ENCODE measurements around the gene LDLR.
A peak's percentile ranks its signal among the peaks of the same experiment; 100 is the strongest.

LDLR gene

DNA sequence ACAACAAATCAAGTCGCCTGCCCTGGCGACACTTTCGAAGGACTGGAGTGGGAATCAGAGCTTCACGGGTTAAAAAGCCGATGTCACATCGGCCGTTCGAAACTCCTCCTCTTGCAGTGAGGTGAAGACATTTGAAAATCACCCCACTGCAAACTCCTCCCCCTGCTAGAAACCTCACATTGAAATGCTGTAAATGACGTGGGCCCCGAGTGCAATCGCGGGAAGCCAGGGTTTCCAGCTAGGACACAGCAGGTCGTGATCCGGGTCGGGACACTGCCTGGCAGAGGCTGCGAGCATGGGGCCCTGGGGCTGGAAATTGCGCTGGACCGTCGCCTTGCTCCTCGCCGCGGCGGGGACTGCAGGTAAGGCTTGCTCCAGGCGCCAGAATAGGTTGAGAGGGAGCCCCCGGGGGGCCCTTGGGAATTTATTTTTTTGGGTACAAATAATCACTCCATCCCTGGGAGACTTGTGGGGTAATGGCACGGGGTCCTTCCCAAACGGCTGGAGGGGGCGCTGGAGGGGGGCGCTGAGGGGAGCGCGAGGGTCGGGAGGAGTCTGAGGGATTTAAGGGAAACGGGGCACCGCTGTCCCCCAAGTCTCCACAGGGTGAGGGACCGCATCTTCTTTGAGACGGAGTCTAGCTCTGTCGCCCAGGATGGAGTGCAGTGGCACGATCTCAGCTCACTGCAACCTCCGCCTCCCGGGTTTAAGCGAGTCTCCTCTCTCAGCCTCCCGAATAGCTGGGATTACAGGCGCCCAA is at the start of gene LDLR:
Gene LDLR, plus strand, starts transcription at position 210 of the 760 bp plus-strand sequence. Its CDS starts 86 bp downstream, at position 296.
- DNase-seq, result peak; percentile 68

DNA sequence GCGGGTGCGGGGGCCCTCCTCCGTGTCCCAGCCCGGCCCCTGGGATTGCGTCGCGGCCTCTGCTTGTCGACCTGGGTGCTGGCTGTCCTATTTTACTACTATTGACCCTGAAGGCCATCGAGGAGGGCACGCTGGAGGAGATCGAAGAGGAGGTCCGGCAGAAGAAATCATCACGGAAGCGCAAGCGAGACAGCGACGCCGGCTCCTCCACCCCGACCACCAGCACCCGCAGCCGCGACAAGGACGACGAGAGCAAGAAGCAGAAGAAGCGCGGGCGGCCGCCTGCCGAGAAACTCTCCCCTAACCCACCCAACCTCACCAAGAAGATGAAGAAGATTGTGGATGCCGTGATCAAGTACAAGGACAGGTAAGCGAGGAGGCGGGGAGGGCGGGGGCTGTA is 48.1 kb upstream of the LDLR start:
- DNase-seq, result no peak

DNA sequence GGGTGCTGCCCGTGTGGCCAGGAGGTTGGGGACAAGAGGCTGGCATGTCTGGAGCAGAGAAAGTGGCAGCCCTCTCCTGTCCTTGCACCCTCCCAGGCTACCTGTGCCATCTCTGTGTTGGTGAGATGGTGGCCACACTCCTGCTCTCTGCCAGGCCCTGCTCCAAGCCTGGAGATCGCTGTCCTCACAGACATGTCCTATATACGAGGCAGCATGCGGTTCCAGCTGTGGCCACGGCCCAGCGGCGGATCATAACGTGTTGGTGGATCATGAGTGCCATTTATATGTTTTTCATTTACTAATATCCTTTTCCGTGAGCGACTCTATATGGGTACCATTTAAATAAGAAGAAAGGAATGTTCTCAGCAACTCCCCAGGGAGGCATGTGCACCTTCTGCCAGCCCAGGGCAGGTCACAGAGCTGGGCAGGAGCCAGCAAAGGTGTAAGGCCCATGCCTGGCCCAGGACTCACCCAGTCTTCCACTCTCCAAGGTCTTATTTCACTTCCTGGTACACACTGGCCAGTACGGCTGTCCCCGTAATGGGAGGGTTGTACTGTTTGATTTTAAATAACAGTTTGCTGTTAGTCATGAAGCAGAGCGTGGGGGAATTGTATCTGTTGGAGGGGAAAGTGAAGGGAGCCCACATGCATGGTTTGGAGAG is 47.2 kb upstream of the LDLR start:
- DNase-seq, result no peak

DNA sequence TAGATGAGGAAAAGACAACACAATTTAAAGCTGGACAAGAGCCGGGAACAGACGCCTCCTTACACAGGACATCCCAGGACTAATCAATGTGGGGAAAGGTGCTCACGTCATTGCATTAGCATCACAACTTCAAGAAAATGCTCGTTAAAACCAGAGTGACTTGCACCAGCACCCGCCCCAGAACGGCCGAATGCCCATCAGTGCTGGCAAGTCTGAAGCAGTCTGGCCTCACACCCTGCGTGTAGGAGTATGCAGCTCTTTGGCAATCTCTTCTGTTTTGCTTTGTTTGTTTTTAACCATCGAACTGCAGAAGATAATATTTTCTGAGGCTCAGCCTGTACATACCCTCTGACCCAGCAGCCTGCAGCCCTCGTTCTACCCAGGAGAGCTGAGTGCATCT is 44.8 kb upstream of the LDLR start:
- no peak for DNase-seq

DNA sequence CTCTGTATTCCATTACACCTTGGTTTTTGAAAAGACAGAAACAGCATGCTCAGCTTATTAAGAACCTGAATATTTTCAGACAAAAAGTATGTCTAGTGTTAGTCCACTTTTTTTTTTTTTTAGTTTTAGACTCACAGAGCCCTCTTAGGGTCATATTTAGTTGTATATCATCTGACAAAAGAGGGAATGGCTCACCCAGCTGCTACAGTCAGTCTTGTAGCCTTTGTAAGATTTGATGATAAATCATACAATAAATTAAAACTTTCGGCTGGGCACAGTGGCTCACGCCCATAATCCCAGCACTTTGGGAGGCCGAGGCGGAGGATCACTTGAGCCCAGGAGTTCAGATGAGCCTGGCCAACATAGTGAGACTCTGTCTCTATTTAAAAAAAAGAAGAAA is 43.7 kb upstream of the LDLR start:
- DNase-seq, result no peak

DNA sequence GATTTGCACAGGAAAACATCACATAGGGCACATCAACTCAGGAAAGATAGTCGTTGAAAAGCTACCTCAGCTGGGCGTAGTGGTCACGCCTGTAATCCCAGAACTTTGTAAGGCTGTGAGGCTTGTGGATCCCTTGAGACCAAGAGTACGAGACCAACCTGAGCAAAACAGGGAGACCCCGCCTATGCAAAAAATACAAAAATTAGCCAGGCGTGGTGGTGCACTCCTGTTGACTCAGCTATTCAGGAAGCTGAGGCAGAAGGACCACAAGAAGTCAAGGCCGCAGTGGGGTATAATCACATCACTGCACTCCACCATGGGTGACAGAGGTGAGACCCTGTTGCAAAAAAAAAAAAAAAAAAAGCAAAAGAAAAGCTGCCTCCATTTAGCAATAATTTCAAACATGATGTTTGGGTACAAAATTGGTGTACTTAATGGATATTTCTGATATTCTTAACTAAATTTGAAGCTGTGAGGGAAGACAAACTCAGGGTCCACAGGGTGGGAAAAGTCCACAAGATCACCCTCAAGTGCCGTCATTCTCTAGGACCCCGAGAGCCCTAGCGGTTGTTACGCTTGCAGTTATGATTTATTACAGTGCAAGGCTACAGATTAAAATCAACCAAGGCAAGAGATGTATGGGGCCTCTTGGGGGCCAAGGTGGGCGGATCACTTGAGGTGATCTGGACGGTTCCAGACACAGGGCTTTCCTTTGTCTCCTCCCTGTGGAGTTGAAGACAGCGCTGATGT is 42.5 kb upstream of the LDLR start:
- DNase-seq, result no peak

DNA sequence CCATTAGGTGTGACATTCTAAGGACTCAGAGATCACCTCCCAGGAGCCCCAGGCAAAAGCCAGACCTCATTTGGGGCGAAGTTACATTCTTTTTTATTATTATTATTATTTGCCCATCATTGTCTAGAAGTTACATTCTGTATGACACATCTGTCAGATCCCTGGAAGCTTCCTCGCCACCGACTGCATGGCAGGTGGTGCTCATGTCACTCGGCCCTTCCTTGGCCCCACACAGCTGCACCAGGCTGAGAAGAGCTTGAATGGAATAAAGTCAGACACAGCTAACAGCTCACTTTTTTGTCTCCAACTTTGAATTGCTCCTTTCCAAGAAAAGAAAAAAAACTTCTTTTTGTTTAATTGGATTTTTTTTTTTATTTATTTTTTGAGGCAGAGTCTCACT is 41.4 kb upstream of the LDLR start:
- DNase-seq, result no peak

DNA sequence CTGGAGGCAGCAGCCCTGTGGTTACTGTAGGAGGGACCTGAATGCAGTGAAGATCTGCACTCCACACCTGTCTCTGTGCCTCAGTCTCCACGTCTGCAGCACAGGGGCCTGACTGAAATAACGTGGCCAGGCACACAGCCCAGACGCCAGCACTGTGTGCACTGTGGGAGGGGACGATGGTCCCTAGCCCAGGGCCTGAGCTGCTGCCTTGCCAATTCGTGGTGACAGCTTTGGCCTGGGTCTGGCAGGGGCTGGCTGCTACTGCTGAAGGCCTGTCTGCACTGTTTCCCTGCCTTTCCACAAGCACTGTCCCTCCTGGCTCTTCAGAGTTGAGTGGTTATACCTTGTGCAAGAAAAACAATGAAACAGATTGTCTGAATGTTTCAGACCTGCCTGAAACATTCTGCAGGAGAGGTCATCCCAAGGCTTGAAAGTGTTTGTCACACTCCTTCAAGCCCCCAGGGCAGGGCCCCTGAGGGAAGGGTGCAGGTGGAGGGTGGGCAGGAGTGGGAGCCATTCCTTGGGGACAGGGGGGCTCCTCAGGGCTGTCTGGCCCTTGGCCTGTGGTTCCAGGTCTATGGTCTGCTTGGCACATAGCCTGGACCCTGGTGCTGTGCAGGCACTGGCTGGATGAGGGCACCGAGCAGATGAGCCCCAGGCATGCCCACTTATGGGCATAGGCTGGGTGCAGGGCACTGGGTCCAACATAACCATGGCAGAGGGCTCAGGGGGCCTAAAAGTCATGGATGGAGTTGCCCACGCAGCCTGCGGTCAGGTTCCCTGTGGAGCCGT is 38.7 kb upstream of the LDLR start:
- DNase-seq, result no peak

DNA sequence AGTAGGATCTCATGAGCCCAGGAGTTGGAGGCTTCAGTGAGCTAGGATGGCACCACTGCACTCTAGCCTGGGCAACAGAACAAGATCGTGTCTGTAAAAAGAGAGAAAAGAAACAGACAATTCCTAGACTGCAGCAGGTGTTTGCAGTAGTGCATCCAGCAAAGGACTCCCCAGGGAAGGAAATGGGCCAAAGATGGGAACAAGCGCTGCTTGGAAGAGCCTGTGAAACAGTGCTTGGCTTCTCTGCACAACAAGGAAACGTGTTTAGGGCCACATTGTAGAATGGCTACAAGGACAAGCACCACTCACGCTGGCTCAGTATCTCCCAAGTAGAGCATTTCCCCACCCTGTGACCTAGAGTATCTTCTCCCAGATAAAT is 35.5 kb upstream of the LDLR start:
- DNase-seq, result no peak

DNA sequence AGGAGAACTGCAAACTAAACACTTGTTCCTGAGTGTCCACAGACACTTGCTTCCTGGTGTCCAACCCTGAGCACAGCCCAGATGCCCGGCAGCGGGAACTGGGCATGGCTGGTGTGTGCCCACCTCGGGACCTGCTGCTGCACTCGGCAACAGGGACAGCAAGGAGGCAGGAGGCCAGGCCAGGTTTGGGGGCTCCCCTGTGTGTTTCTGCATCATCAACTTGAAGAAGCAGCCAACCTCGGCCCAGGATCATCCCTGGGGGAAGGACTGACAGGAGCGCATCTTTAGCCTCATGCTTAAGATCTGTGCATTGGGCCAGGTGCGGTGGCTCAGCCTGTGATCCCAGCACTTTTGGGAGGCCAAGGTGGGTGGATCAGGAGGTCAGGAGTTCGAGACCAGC is 35.1 kb upstream of the LDLR start:
- no peak for DNase-seq

DNA sequence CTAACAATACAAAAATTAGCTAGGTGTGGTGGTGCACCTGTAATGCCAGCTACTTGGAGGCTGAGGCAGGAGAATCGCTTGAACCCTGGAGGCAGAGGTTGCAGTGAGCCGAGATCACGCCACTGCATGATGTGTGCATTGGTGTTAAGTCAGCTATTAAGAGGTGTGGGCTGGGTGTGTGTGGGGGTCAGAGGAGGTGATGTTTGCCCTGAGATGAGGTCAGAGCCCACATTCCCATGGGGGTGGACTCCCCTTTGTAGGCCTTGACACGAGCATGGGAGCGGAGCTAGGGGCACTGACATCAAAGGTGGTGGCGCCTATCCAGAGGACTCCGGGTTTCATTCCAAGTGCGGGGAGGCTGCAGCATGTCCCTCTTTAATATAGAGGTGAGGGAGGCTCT is 34.6 kb upstream of the LDLR start:
- no peak for DNase-seq

DNA sequence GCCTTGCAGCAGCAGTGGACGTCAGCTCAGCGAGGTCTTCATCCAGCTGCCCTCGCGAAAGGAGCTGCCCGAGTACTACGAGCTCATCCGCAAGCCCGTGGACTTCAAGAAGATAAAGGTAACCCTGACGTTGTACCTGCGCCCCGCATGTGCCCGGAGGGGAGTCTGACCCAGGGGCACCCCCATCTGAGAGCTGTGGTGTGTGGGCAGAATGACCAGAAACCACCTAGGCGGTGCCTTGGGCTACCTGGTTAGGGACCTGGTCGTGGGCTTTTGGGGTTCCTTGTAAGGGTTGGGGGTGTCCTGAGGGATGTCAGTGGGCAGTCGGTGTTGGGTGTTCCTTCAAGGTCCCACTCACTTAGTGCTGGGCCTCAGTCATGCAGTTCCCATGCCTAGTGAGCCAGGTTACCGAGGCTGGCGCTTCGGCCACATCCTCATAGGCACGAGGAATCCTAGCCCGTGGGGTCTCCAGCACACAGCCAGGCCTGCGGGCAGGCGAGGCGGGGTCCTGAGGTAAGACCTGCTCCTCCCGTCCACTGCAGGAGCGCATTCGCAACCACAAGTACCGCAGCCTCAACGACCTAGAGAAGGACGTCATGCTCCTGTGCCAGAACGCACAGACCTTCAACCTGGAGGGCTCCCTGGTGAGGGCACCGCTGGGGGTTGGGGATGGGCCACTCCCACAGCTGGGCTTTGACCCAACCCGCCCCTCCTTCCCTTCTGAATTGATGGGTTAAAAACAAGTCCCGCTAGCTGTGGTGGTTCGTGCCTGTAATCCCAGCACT is 30.8 kb upstream of the LDLR start:
- DNase-seq, result no peak

DNA sequence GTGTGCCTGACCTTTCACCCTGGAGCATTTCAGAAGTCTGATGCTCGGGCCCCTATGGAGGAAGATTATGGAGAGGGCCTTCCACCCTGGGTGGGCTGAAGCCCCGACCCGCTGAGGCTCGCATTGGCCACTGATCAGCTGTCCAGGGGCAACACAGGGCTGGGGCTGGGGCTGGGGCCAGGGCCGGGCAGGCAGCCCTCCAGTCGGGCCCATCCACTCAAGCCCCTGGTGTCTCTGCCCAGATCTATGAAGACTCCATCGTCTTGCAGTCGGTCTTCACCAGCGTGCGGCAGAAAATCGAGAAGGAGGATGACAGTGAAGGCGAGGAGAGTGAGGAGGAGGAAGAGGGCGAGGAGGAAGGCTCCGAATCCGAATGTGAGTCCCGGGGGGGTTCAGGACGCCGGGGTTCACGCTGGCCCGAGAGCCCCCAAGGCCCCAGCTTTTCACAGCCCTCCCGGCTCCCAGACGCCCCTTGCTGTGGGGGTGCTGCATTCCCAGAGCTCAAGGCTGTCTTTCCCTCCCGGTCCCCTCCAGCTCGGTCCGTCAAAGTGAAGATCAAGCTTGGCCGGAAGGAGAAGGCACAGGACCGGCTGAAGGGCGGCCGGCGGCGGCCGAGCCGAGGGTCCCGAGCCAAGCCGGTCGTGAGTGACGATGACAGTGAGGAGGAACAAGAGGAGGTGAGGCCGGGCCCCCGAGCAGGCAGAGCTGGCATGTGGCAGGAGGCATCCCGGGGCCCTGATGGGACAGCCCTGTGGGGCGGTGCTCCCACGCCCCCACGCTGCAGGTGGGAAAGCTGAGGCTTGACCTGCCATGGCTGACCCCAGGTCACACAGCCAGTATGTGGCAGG is 29.5 kb upstream of the LDLR start:
- DNase-seq, result no peak

DNA sequence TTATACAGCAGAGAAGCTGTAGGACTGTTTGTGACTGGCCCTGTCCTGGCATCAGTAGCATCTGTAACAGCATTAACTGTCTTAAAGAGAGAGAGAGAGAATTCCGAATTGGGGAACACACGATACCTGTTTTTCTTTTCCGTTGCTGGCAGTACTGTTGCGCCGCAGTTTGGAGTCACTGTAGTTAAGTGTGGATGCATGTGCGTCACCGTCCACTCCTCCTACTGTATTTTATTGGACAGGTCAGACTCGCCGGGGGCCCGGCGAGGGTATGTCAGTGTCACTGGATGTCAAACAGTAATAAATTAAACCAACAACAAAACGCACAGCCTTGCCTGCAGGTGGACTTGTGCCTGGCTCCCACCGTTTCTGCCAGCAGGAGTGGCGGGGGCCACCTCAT is 27.3 kb upstream of the LDLR start:
- no peak for DNase-seq

DNA sequence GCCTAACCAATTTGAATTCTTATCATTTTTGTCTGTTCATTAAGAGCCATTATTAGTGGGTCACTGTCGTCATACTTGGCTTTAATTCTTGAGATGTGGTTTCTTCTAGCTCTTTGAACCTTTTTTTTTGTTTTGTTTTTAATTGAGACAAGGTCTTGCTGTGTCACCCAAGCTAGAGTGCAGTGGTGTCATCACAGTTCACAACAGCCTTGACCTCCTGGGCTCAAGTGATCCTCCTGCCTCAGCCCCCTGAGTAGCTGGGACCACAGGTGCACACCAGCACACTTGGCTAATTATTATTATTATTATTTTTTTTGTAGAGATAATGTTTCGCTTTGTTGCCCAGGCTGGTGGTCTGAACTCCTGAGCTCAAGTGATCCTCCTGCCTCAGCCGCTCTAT is 25.8 kb upstream of the LDLR start:
- no peak for DNase-seq

DNA sequence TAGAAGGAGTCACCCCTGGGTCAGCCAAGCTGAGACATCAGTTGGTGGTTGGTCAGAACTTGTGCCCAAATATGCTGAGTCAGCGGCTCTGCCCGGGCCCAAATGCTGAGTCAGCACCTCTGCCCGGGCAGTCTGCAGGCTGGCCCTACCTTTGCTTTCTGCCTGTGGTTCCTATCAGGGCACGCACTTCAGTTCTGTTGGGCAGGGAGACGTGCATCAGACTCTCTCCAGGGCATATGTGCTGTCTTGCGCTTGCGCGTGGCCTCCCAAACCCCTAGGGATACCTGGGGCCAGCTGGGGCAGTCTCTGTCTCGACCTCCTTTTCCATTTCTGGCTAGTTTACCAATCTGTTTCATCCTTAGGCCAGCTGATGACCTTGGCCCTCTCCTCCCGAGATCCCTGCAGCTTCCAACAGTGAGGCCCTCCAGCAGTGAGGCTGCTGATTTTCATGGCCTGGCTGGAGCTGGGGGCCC is 24.4 kb upstream of the LDLR start:
- no peak for DNase-seq

DNA sequence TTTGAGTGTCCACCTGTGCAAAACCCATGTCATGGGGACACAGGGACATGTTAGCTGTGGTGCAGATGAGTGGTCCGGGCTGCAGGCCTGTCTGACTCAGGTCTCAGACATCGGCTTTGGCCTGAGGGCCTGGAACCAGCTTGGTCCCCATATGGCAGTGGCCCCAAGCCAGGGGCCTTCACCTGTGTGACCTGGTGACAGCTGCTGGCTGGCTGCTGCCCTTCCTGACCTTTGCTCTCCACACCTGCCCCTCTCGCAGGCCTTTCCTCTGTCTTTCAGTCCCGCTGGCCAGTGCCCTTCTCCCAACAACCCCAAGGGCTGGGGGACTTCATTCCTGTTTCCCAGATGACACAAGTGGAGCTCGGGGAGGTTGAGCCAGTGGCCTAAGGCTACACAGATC is 22.9 kb upstream of the LDLR start:
- no peak for DNase-seq

DNA sequence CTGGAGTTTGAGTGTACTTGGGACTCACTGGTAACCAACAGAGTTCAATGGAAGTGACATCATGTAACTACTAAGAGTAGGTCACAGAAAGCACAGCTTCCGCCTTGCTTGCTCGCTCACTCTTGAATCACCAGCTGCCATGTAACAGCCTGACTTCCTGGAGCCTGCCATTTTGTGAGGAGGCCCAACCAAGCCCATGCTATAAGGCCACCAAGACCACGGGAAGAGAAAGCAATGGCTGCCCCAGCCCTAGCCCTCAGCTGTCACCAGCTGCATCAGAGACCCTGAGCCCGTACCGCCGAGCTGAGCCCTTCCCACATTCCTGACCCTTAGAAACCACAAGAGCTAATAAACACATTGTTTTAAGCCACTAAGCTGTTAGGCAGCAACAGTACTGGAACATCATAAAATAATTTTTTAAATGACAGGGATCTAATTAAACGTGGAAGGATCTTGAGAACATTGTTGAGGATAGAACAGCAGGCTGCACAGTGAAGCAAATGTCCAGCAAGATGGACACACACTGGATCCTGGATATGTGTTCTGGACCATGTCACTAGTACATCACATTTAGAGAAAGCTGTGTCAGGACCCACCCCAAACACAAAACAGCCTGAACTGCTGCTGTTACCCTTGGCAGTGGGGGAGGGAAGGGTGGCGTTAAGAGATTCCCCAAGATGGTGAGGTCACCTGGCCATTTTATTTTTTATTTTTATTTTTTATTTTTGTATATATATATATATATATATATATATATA is 21.7 kb upstream of the LDLR start:
- no peak for DNase-seq

DNA sequence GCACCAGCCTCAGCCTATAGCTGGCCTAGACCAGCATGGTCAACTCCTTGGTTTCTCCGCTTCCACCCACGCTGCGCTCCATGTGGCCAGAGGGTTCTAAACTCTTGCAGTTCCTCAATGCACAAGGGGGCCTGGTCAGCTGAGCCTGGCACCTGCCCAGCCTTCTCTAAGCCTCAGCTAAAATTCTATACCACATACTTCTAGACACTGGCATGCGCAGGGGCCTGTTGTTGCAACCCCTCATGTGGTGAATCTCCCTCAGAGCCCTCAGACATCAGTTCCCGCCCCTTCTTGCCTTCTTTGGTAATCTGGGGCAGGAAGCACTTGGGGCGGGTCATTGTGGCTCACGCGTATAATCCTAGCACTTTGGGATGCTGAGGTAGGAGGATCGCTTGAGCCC is 19.7 kb upstream of the LDLR start:
- DNase-seq, result no peak

DNA sequence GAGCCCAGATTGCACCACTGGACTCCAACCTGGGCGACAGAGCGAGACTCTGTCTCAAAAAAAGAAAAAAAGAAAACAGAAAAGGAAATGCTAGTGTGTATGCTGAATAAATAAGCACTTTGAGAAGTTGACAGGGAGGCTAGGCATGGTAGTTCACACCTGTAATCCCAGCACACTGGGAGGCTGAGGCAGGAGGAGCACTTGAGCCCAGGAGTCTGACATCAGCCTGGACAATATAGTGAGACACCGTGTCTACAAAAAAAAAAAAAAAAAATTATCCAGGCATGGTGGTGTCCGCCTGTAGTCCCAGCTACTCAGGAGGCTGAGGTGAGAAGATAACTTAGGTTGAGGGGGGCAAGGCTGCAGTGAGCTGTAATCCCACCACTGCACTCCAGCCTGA is 19.1 kb upstream of the LDLR start:
- DNase-seq, result no peak

DNA sequence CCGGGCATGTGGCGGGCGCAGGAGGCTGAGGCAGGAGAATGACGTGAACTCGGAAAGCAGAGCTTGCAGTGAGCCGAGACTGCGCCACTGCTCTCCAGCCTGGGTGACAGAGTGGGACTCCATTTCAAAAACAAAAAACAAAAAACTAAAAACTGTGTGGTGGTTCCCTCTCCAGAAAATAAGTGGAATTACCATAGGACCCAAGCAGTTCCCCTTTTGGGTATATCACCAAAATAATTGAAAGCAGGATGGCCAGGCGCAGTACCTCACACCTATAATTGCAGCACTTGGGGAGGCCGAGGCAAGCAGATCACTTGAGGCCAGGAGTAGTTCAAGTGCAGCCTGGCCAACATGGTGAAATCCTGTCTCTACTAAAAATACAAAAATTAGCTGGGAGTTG is 15.7 kb upstream of the LDLR start:
- DNase-seq, result no peak
